ENCODE data around the gene SCRN1.
A peak's percentile ranks its signal among the peaks of the same experiment; 100 is the strongest.
"Not testable (repeated sequence)": the region's sequence is repeated elsewhere in the genome, so short reads cannot be mapped to it uniquely, and the experiment has no call there.

The SCRN1 gene

DNA sequence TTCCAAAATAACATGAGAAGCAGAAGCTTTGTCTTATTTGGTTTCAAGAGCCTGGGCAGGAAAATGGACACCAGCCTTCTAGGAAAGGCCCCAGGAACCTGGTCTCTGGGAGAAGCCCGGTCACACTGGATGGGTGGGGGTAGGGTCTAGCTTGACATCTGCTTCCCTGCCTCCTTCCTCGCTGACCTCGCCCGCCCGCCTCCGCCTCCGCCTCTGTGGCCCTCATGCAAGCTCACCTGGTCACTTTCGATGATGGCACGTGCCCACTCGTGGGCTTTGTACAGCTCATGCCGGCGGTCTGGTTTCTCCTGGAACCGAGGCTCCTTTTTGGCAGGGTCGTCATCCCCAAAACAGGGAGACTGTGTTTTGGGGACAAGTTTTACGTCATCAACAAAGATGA is 63.4 kb downstream of the SCRN1 start:
- DNase-seq (ENCODE audit: low read depth) = no peak

DNA sequence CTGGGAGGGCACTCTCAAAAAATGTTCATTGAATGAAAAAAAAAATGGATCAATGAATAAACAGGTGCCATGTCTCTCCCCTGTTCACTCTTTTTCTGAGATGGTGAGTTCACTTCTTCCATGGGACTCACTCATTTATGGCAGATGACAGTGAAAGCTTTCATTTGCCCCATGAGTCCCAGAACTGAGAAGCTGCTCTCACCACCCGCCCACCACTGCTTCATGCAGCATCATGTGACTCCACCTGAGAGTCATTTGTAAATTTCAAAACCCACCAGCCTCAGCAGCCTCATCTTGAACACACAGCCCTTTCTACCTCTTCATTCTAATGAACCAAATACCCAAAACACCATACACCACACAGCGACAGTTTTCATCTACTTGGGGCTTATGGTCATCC is 64.9 kb downstream of the SCRN1 start:
- no peak for DNase-seq (ENCODE audit: low read depth)

DNA sequence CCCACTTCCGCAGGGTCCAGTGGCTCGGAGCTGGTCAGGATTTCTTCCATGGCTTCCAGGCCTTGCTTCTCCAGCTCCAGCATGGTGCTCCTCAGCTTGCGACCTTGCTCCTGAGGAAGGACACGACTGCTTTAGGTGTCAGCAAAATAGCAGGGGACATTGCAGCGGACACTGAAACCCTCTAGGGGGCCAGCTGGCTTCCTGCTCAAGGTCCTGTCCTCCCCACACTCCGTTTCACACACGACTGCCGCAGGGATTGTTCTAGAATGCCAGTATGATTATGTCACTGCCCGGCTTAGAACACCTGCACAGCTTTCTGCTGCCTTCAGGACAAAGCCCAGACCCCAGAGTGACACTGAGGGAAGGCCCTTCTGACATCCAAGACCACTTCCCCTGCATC is 65.6 kb downstream of the SCRN1 start:
- DNase-seq (ENCODE audit: low read depth) = no peak

GRCh38 chr7:29922921-29923700 is 66.5 kb downstream of the SCRN1 start:
- DNase-seq (ENCODE audit: low read depth) = no peak

GRCh38 chr7:29921404-29922010 is 68.1 kb downstream of the SCRN1 start:
- DNase-seq (ENCODE audit: low read depth) = peak; percentile 33

GRCh38 chr7:29920491-29920890 is 69.1 kb downstream of the SCRN1 start:
- DNase-seq (ENCODE audit: low read depth) = no peak

DNA sequence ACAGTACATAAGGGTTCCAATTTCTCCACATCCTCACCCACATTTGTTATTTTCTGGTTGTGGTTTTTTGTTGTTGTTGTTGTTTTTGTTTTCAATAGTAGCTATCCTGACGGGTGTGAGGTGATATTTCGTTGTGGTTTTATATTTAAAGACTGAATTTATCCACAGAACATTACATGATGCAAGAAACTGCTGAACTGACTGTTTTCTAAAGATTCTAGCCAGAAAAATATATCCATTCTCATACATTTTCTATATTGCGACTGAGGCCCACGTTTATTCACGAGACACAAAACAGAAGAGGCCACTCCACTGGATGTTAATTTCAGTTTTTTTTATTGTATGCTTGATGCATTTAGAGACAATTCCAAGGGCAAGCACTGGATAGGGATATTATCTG is 69.8 kb downstream of the SCRN1 start:
- no peak for DNase-seq (ENCODE audit: low read depth)

DNA sequence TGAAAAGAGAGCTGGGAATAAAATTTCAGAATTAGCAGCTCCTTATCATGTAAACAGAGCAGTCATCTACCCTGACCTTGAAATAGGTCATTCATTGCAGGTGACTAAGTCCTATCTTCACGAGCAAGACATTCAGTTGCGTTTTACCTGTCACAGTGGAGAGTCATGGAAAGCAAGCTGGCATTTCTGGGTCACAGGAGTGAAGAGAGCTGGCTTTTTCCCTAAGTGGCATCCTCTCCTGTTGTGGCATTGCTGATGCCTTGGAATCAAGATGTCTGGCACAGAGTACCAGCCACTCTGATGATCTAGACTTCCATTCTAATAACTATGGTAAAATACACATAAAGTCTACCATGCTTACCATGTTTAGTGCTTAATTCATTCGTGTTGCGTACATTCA is 70.8 kb downstream of the SCRN1 start:
- no peak for DNase-seq (ENCODE audit: low read depth)

GRCh38 chr7:29917641-29918040 is 72.0 kb downstream of the SCRN1 start:
- no peak for DNase-seq (ENCODE audit: low read depth)

DNA sequence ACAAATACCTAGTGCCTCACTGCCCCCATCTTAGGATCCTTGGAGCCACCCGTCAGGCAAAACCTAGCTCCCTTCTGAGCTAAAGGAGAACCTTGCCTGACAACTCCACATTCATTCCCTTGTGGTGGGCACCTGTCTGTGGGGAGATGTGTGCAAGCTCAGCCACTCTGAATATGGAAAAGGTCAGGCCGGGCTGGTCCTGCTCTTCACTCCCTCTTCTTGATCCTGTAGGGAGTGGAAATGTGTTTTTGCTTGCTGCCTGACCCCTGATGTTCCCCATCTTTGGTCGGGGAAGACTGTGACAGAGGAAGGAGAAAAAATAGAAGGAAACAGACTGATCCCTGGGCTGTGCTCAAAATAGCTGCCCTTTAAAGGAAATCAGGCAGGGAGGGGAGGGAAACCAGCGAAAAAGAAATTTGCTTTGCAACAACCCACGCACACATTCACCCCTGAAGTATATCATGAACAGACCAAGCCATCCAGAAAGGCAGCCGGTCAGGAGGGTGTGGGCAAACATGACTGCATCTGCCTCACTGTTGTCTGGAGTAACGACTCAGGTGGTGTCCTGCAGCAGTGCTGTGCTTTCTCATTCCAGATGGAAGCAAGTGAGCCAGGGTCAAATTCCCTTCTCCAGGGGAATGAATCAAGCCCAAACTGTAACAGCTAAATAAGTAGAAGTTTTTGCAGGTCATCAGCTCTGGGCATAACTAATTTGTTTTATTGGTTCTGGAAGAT is 74.0 kb downstream of the SCRN1 start:
- DNase-seq (ENCODE audit: low read depth) = no peak

DNA sequence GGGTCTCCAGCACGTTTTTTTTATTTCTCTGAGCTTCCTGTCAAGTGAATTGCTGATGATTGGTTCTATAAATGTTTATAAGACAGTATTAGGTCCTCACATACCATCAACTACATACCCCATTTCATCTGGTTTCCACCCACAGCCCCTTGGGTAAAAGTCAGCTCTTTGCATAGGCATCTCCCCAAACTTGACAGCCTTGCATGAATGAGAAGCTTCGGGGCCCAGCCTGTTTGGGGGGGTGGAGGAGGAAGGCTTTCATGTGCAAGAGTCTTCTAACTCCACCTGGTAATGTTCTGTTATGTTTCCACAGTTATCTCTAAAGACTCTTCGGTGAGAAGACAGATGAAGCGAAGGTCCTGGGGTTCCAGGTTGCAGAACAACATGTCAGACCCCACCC is 75.4 kb downstream of the SCRN1 start:
- DNase-seq (ENCODE audit: low read depth) = no peak

GRCh38 chr7:29906200-29907022 is 83.2 kb downstream of the SCRN1 start:
- no peak for DNase-seq (ENCODE audit: low read depth)

DNA sequence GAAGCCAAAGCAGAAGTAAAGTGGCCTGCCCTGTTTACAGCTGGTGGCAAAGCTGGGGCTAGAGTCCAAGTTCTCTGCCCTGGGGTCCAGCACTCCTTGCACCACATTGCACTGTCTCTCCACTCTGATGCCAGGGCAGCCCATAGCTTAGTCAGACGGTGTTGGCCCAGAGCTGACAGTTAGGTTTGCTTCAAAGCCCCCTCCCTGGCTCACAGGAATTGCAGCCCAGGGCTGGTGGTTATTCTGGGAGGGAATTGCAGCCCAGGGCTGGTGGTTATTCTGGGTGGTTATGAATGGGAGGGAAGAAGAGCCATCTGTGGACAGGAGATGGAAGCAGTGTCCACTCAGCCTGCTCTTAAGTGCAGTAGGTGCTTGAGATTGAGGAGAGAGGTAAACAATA is 88.9 kb downstream of the SCRN1 start:
- DNase-seq (ENCODE audit: low read depth) = no peak

DNA sequence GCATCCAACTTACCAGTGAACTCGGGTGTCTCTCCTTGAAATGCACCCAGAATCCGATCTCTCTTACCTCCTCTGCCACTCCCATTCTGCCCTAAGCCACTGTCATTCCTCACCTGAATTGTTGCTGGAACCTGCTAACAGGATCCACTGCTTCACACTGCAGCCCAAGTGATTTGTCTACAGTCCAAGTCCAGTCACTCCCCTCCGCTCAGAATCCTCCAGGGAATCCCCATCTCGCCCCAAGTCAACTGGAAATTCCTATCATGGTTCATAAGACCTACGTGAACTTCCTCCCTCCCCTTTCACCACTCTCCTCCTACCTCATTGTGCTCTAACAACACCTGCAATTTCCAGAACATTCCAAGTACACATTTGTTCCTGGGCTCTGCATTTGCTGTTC is 91.3 kb downstream of the SCRN1 start:
- no peak for DNase-seq (ENCODE audit: low read depth)

DNA sequence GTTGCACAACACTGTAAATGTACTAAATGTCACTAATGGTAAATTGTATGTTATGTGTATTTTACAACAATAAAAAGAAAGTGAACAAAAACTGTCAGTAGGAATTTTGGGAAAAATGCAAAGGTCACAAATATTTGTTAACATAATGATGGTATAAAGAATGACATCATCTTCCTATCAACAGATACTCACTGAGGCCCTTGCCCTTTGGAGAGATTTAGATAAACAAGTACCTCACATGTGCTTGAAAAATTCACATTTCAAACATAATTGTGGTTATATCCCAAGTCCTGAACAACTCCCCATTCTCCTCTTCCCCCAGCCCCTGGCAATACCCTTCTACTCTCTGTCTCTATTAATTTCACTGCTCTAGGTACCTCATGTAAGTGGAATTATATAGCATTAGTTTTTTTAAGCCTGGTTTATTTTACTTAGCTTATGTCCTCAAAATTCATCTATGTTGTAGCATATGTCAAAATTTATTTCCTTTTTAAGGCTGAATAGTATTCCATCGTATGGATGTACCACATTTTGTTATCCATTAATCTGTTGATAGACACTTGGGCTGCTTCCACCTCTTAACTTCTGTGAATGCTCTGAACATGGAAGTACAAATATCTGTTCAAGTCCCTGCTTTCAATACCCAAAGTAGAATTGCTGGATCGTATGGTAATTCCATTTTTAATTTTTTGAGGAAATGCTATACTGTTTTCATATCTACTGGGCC is 92.8 kb downstream of the SCRN1 start:
- no peak for DNase-seq (ENCODE audit: low read depth)

- DNase-seq (ENCODE audit: low read depth) = no peak
Measured at GRCh38 chr7:29895559-29895958, 94.0 kb downstream of the SCRN1 start.

GRCh38 chr7:29894256-29894655 is 95.3 kb downstream of the SCRN1 start:
- no peak for DNase-seq (ENCODE audit: low read depth)

DNA sequence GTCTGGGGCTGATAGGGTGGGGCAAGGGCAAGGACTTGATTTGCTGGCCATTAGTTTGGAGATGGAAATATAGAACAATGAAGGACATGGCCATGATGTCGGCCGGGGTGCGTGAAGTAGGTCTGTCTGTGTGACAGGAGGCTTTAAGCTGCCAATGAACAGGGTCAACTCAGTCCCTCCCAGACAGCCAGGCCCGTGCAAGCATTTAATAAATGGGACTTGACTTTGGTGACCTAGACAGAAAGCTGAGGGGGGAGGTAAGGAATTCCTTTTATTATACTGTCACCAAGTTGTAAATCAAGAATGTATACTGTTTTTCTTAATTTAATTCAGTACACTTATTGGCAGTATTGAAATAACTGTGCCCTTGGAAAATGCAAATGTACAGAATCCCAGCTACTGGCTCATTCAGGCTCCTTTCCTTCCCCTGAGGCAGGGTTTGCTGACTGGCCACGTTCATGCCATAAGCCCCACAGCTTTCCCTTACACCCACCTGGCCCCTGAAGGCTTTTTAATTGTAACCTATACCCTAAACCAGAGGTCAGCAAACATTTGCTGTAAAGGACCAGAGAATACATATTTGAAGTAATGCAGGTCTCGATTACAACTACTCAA is 96.1 kb downstream of the SCRN1 start:
- DNase-seq (ENCODE audit: low read depth) = no peak

DNA sequence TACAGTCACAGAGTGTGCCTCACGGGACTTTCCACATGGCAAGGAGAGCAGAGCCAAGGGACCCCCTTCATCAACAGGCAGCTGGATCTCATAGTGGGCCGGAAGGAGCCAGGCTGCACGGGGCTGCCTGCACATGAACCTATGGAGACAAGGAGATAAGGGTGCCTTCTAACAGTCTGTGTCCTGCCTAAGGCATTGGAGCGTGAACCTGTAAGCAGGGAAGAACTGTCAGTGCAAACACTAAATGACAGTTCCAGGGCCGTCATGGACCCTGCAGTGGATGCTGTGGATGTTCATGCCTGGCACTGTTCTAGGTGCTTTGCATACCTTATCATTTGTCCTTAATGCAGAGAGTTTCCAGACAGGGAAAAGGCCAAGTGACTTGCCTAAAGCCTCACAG is 97.4 kb downstream of the SCRN1 start:
- DNase-seq (ENCODE audit: low read depth) = no peak

- DNase-seq (ENCODE audit: low read depth) = no peak
Measured at GRCh38 chr7:29891766-29892165, 97.8 kb downstream of the SCRN1 start.

- not testable (repeated sequence) for DNase-seq (ENCODE audit: low read depth)
Measured at GRCh38 chr7:29890786-29891185, 98.8 kb downstream of the SCRN1 start.
